HG02571 (cell line): ENCODE results near the gene AFF3.
A peak's percentile ranks its signal among the peaks of the same experiment; 100 is the strongest.
"Not testable (repeated sequence)": the region's sequence is repeated elsewhere in the genome, so short reads cannot be mapped to it uniquely, and the experiment has no call there.

Source experiments
- ATAC-seq: cut with Tn5 transposase; IDR thresholded peaks from one replicate; pipeline ENCODE4 v1.9.1; 2021; ENCODE audit warnings: mild to moderate bottlenecking, moderate library complexity; ENCODE audit not compliant: unreplicated experiment

Gene AFF3, protein sequence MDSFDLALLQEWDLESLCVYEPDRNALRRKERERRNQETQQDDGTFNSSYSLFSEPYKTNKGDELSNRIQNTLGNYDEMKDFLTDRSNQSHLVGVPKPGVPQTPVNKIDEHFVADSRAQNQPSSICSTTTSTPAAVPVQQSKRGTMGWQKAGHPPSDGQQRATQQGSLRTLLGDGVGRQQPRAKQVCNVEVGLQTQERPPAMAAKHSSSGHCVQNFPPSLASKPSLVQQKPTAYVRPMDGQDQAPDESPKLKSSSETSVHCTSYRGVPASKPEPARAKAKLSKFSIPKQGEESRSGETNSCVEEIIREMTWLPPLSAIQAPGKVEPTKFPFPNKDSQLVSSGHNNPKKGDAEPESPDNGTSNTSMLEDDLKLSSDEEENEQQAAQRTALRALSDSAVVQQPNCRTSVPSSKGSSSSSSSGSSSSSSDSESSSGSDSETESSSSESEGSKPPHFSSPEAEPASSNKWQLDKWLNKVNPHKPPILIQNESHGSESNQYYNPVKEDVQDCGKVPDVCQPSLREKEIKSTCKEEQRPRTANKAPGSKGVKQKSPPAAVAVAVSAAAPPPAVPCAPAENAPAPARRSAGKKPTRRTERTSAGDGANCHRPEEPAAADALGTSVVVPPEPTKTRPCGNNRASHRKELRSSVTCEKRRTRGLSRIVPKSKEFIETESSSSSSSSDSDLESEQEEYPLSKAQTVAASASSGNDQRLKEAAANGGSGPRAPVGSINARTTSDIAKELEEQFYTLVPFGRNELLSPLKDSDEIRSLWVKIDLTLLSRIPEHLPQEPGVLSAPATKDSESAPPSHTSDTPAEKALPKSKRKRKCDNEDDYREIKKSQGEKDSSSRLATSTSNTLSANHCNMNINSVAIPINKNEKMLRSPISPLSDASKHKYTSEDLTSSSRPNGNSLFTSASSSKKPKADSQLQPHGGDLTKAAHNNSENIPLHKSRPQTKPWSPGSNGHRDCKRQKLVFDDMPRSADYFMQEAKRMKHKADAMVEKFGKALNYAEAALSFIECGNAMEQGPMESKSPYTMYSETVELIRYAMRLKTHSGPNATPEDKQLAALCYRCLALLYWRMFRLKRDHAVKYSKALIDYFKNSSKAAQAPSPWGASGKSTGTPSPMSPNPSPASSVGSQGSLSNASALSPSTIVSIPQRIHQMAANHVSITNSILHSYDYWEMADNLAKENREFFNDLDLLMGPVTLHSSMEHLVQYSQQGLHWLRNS (N-terminal part only)

DNA sequence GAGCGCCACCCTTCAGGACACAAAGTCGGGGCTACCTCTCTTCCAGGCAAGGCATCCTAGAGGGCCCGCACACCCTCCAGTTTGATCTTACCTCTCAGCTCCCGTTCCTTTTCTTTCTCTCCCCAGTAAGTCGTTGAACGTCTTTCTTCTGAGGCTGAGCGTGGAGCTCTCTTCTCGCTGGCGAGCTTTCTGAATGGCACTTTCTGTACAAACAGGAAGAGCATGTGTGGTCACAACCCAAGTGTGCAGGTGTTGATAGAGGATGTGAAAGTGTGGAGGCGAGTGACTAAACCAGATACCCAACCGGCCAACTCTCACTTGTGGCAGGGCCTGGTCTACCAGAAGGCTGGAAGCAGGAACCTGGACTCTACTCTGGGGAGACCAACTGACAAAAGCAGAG is at the start of gene AFF3:
Gene AFF3 (minus strand): TSS at position 198 of the 400 bp plus-strand sequence. CDS start 38,136 bp downstream, outside the sequence.
- ATAC-seq: peak; percentile 99

DNA sequence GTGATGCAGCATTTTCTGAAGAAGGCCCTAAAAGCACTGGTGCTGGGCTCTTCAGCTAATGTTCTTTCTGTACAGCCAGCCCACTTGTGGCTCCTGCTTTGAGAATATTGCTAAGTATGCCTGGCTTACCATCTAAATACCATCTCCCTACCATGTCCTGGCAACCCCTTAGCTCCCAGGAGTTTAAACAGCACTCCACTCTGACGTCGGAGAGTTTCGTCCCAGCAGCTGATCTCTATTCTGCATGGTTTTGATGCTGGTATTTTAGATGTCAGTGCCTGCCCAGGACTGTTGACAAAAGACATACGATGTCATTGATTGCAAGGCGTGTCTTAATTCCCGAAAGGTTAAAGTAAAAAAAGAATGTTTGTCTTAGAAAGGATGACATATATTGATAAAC is 47.0 kb upstream of the AFF3 start:
- no peak for ATAC-seq

DNA sequence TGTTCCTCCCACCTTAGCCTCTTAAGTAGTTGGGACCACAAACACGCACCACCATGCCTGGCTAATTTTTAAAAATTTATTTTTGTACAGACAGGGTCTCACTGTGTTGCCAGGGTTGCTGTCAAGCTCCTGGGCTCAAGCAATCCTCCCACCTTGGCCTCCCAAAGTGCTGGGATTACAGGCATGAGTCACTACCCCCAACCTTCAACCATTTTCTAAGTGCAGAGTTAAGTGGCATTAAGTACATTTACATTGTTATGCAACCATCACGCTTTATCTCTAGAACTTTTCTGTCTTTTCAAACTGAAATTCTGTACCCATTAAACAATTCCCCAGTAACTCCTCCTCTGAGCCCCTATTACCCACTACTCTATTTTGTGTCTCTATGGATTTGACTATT is 45.9 kb upstream of the AFF3 start:
- no peak for ATAC-seq

DNA sequence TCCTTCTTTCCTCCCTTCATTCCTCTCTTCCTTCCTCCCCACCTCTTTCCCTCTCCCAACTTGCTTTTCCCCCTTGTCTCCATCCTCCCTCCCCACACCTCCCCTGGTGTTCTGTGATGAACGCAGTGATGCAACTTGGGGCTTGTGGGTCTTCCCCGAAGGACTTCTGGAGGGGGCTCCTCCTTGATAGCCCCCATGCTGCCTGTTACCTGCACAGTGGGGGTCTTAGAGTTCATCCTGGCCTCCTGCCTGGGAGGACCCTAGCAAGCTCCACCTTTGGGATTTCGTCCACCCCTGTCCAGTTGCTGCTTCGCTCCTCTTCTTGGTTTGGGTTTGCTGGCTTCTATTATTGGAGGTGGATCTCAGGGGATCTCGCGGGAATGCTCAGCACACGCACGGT is 43.7 kb upstream of the AFF3 start:
- no peak for ATAC-seq

DNA sequence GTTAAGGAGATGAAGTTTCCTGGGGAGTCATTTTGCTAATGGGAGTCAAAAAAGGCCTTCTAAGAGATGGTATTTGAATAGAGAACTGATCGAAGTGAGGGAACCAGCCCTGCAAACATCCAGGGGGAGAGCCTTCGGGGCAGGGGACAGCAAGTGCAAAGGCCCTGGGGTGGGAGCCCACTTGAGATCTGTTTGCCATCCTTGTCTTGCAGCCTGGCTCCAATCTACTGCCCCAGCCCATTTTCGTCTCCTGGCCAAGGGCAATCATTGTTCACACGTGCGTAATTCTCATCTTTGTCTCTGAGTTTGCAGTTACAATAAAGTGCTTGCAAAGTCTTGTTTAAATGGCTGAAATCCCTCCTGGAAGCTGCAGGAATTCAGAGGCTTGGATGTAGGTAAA is 43.1 kb upstream of the AFF3 start:
- no peak for ATAC-seq

DNA sequence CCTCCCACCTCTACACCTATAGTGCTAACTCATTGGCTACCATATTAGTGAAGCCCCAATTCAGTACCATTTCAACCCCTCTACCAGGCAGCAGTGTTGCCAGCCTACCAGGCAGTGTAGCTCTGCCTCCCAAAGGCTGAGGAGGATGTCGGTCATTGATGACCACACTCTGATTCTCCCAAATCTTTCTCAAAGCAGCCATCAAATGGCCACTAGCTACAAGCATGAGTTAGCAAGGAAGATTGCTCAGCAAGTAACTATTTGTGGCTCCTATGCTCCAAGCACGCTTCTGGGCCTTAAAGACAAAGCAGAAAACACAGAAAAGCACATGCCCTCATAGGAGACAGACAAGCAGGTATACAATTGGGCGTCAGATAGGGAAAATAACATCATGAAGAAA is 42.7 kb upstream of the AFF3 start:
- no peak for ATAC-seq

DNA sequence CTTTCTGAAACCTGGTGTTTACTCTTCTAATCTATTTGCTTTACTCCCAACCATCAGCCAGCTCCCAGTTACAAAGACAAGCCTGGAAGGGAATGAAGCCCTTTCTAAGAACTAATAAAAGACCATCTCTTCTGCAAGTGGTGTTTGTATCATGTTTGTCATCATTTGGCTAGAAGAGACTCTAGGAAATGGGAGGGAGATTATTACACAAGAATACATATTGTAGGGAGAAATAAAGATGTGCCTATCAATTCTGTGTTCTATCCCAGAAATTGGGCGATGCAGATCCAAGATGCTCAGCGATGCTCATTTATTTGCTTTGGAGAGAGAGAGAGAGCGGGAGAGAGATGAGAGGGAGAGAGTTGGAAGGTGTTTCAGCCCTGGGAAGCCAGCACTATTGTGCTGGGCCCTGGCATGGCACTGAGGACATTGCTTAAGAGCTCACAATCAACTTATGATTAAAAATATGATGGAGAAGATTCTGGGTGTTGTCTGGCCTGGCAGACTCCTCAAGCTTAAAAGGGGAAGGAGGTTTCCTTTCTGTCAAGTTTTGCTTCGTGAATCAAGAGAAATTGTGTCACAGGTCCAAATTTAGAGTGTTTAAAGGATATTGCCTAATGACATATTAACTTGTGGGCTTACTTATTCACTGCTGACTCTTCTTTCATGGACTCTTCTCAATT is 41.8 kb upstream of the AFF3 start:
- no peak for ATAC-seq

DNA sequence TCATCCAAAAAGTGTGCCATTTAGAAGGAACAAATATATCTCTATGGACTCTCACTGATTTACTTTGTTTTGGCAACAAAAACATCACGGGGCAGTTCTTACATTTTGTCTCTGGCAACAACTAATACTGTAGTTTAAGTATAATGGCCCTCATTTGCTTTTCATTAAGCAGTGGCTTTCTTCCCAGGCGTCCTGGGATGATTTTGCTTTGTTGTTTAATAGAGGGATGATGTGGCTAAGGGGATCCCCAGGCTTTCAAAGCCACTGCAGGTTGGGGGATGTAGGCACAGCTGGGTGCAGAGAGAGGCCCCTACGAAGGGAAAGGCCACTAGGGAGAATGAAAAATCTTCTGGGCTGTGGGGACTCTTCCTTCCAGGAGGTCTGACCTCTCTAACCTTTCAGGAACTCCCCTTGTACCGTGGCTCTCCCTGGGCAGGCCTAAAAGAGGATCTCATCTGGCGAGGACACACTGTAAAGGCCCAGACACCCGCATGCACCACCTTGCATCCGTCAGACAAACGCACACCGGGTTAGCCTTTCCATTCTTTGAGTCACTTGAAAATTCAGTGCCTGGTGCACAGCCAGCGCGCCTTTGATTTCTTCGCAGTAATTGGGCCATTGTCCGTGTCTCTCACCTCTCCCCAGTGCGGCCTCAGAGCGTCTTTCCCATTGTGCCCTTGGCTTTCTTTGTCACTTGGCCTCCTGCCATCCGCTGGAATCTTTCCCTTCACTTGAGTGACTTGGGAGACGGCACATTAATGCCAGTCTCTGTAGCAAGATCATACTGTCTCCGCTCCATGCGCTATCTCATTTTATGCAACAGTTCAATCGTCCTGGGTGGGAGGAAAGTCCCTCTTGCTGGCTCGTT is 40.3 kb upstream of the AFF3 start:
- ATAC-seq: no peak

DNA sequence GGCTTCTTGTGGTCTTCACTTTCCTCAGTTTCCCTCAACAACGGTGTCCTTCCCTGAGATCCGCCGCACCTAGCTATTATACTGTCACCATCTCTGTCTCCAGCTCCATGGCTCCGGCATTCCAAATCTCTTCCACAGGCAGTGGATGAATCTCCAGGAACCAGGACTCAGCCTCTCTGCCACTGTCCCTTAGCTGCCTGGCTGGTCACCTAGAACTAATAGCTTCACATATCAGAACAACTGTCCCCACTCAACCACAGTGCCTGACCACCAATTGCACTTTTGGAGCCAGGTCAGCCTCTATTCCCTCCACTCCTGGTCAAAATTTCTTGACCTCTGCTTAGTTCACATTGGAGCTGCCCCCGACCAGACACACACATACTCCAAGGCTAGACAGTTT is 38.1 kb upstream of the AFF3 start:
- ATAC-seq: no peak

DNA sequence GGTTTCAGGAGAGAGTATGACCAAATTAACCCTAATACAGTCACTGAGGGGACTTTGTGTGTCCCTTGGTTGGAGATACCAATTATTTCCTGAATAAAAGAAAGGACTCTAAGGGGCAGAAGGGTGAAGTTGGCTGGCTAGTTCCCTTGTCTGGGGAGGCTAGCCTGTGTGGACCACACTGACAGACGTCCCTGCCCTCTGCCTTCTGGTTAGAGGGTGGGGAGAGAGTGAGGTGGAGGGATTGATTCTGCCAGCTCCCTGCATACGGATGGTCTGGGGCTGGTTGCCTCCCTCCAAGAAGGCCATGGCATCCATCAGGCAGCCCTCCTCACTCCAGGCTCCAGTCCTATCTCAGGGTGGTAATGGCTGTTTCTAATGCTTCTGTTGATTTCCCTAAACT is 37.4 kb upstream of the AFF3 start:
- no peak for ATAC-seq

DNA sequence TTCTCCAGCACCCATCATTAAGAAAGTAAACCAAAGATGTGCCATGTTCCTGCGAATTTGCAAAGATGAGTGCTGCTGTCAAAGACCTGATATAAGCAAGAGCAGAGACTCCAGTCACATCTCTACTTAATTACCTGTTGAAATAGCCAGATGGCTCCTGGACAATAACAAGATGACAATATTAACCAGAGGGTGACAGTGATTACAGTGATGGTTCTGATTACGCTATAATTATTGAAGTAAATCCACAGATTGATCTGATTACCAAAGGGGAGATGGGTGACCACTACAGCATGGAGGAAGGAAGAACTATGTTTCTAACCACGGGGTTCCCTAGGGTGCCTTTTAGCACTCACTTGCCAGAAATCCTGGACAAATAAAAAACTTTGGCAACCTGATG is 36.5 kb upstream of the AFF3 start:
- no peak for ATAC-seq

DNA sequence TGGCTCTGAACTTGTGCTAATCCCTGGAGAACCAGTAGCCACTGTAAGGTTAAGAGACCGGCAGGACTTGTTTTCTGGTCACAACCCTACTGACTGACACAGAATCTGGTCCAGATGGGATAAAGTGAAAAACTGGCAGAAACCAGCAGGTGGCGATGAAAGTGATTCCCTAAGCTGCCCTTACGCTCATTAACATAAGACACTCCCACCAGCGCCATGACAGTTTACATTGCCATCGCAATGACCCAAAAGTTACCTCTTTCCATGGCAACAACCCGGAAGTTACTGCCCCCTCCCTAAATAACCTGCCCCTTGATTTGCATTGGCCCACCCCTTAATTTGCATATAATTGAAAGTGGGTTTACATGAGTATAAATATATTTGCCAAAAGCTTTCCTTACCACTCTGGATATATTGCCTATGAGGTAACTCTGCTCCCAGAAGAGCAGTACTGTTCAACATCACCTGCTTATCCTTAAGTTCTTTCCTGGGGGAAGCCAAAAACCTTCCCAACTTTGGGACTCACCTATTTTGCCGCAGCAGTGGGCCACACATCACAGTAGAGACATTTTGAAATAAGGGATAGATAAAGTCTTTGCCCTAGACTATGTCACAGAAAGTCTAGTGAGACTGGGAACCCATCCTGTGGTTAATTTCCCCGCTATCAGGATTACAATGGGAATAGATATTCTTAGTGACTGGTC is 35.8 kb upstream of the AFF3 start:
- no peak for ATAC-seq

DNA sequence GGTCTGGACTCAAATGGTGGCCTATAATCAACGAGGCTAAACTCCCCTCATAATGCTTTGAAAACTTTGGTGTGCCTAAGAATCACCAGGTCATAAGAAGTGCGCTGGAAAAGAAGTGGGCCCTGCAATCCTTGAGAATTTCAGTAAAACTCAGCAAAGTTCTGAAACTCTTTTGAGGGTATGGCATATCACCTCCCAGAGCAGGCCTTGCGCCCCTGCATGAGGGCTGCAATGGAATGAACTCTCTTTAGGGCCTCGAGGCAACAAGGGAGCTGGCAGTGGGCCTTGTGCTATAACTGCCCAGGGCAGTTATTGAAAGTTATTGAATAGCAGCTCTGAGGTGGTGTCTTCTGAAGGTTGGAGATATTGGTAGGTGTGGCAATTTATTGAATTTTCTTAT is 34.5 kb upstream of the AFF3 start:
- no peak for ATAC-seq

DNA sequence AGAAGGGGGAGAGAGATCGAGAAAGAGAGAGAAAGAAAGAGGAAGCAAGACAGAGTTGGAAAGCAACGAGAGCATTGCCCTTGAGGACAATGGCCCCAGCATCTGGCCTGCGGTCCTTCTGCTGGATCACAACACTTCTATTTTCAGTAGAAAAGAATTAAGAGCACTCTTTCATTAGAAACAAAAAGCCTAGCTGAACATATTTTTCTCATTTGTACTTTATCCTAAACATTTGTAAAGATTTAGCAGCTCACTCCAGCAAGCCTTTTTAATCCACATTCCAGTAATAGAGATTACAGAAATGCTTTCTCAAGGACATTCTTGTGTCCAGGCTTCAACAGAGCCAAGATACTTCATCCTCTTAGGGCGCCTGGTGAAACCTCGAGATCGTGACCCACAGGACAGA is 31.6 kb upstream of the AFF3 start:
- ATAC-seq: no peak

DNA sequence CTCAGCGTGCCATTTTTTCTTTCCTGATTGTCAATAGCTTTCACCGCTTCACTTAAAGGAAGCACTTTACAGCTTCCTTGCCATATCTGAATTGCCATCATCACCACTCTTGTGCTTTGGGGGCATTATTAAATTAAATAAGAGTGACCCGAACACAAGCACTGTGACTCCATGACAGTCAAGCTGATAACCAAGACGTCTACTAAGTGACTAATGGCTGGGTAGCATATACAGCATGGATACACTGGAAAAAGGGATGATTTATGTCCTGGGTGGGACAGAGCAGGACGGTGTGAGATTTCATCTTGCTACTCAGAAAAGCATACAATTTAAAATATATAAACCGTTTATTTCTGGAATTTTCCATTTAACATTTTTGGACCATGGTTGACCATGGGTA is 24.3 kb upstream of the AFF3 start:
- no peak for ATAC-seq

DNA sequence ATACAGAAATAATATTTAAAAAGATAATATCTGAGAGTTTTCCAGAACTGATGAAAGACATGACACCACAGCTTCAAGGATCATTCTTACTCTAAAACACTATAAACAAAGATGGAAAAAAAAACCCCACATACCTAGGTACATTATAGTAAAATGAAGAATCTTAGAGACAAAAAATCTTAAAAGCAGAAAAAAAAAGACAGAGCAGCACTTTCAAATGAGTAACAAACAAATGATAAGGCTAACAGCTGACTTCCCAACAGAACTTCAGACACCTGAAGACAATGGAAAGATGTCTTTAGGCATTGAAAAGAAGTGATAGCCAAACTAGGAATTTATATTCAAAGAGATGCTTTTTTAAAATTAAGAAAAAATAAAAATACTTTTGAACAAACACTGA is 21.2 kb upstream of the AFF3 start:
- no peak for ATAC-seq

DNA sequence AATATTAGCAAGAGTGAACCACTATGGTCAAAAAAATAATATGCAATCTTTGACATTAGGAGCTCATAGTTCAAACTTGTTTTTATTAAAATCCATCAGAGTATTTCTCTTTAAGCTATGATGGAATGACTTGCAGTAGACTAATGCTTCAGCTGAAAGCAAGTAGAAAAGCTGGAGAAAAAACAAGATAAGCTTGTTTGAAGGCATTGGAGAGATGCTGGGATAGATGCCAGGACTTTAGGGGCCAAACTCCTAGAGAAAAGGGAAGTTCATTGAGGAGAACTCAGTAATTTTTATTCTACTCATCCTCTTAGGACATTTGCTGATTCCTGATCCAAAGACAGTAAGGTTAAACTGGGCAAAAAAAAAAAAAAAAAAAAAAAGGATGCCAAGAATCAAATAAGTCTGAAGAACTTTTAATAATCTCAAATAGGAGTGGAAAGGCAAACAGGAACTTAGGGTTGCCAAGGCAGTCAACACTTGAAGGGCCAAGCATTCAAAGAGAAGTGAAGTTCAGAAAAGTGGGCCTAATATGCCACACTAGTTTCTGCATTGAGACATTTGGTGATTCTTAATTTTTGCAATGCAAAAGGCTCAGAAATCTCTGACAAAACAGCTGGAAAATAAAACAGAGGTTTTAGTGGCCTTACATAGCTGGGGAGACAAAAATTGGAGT is 19.7 kb upstream of the AFF3 start:
- no peak for ATAC-seq

DNA sequence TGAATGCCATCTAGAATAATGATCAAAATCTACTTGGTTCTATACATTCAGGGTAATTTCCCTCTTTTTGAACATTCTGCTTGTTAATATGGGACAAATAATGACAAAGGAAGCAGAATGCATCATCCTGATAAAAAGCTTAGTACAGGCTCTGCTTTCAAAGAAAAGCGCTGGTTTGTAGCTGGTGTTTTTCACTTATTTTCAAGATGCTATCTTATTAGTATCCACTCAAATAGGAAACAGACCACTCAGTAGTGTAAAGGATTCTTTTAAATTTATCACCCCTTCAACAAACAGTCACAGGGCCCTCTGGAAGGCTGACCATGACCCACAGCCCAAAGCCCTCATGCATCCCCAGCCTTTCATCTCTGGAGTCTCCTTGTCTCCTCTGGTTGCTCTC is 18.0 kb upstream of the AFF3 start:
- no peak for ATAC-seq

DNA sequence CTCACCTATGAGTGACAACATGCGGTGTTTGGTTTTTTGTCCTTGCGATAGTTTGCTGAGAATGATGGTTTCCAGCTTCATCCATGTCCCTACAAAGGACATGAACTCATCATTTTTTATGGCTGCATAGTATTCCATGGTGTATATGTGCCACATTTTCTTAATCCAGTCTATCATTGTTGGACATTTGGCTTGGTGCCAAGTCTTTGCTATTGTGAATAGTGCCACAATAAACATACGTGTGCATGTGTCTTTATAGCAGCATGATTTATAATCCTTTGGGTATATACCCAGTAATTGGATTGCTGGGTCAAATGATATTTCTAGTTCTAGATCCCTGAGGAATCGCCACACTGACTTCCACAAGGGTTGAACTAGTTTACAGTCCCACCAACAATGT is 9.4 kb upstream of the AFF3 start:
- not testable (repeated sequence) for ATAC-seq
